Activated CD8-positive, alpha-beta T cell treated with anti-CD3 and anti-CD28 coated beads for 36 hours (primary cell): ENCODE data around the gene TMPRSS9. TPM values are rescaled to one million over a fixed set of nuclear protein-coding genes. Genes with fewer than 3 reads are reported as not detected.
"Not testable (repeated sequence)": the region's sequence is repeated elsewhere in the genome, so short reads cannot be mapped to it uniquely, and the experiment has no call there.

Experiments
- ATAC-seq: fragments of 200-7000 bp; cut with Tn5 transposase; one replicate; pipeline ENCODE4 v1.10.0; 2021; ENCODE audit warnings: mild to moderate bottlenecking, moderate library complexity
- CTCF ChIA-PET: fragments of 350-600 bp; sonication (Branson Sonifier 250); formaldehyde crosslinking; loops from one replicate; lab custom pipeline; 2021; ENCODE audit warnings: antibody characterized with exemption; lab: Charles Lee
- POLR2A ChIA-PET: fragments of 350-600 bp; sonication (Branson Sonifier 250); formaldehyde crosslinking; loops from one replicate; lab custom pipeline; 2021; ENCODE audit warnings: antibody characterized with exemption; lab: Charles Lee
- DNase-seq: peaks from one replicate; pipeline ENCODE4 v3.0.0-alpha.2; 2020
- H3K27ac Mint-ChIP-seq: one replicate; pipeline ENCODE4 v1.8.0; 2021; ENCODE audit warnings: mild to moderate bottlenecking, mixed read lengths
- H3K27me3 Mint-ChIP-seq: one replicate; pipeline ENCODE4 v1.8.0; 2021; ENCODE audit warnings: mixed read lengths
- H3K36me3 Mint-ChIP-seq: one replicate; pipeline ENCODE4 v1.8.0; 2021; ENCODE audit warnings: low read depth, mixed read lengths
- H3K4me1 Mint-ChIP-seq: one replicate; pipeline ENCODE4 v1.8.0; 2021; ENCODE audit warnings: low read depth, mixed read lengths
- H3K4me3 Mint-ChIP-seq: one replicate; pipeline ENCODE4 v1.8.0; 2021; ENCODE audit warnings: mild to moderate bottlenecking, moderate library complexity, mixed read lengths
- H3K9me3 Mint-ChIP-seq: one replicate; pipeline ENCODE4 v1.8.0; 2021; ENCODE audit warnings: mixed read lengths
- intact Hi-C: fragments of 100-400 bp; cut with micrococcal nuclease; formaldehyde crosslinking; loops from one replicate; pipeline ENCODE4 v1.10.0; 2022
- total RNA-seq, 2 experiments: library from RNA; stranded (reverse); gene quantifications; one replicate each; pipeline ENCODE4 v1.2.3, GENCODE V29; 2021
- TF ChIP-seq, protein P1 (sequence below): fragments of 200-600 bp; IDR thresholded peaks from one replicate; pipeline ENCODE4 v1.8.0; 2022; ENCODE audit warnings: antibody characterized with exemption, mild to moderate bottlenecking

The TMPRSS9 gene
- total RNA-seq, 2 experiments from 2014 or later = not detected

DNA sequence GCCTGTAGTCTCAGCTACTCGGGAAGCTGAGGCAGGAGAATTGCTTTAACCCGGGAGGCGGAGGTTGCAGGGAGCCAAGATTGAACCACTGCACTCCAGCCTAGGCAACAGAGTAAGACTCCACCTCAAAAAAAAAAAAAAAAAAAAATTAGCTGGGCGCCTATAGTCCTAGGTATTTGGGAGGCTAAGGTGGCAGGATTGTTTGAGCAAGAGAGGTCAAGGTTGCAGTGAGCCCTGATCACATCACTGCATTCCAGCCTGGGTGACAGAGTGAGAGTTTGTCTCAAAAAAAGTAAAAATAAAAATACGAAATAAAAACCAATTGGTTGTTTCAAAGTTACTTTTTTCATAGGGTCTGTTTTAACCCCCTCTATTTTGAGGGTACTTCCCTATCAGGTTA is 98.0 kb downstream of the TMPRSS9 start:
- peaks cover 27% of the 10 kb centered on the region for H3K4me1 Mint-ChIP-seq
- no peaks in the 10 kb centered on the region for H3K27me3 Mint-ChIP-seq
- no peak for ATAC-seq
- H3K36me3 Mint-ChIP-seq = peaks cover 8% of the 10 kb centered on the region
- ChIA-PET CTCF (interaction anchor here (1.6 to 2.2 kb wide), 2 partner anchors 19 to 156 kb away, joined by 5 to 8 read pairs; no protein-coding TSS in a partner anchor), POLR2A (interaction anchor here (1.6 kb wide), 1 partner anchor 11 kb away, joined by 5 read pairs; no protein-coding TSS in a partner anchor)
- no peak overlapping the region for H3K27ac Mint-ChIP-seq
- no peak overlapping the region for H3K4me3 Mint-ChIP-seq
- H3K9me3 Mint-ChIP-seq = no peaks in the 10 kb centered on the region
- TF ChIP-seq, protein P1, sequence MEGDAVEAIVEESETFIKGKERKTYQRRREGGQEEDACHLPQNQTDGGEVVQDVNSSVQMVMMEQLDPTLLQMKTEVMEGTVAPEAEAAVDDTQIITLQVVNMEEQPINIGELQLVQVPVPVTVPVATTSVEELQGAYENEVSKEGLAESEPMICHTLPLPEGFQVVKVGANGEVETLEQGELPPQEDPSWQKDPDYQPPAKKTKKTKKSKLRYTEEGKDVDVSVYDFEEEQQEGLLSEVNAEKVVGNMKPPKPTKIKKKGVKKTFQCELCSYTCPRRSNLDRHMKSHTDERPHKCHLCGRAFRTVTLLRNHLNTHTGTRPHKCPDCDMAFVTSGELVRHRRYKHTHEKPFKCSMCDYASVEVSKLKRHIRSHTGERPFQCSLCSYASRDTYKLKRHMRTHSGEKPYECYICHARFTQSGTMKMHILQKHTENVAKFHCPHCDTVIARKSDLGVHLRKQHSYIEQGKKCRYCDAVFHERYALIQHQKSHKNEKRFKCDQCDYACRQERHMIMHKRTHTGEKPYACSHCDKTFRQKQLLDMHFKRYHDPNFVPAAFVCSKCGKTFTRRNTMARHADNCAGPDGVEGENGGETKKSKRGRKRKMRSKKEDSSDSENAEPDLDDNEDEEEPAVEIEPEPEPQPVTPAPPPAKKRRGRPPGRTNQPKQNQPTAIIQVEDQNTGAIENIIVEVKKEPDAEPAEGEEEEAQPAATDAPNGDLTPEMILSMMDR = no peak
- no peak for DNase-seq
- intact Hi-C loops = no loop called here

- H3K4me3 Mint-ChIP-seq, H3K36me3 Mint-ChIP-seq, DNase-seq, H3K27ac Mint-ChIP-seq, H3K27me3 Mint-ChIP-seq, ATAC-seq, POLR2A ChIA-PET, H3K9me3 Mint-ChIP-seq, intact Hi-C loops: not testable (repeated sequence)
- CTCF ChIA-PET = interaction anchor here (2.2 kb wide), 1 partner anchor 155 kb away, joined by 8 read pairs; no protein-coding TSS in a partner anchor
- peaks cover 26% of the 10 kb centered on the region for H3K4me1 Mint-ChIP-seq
Measured at GRCh38 chr19:2458776-2459175, 98.7 kb downstream of the TMPRSS9 start.

DNA sequence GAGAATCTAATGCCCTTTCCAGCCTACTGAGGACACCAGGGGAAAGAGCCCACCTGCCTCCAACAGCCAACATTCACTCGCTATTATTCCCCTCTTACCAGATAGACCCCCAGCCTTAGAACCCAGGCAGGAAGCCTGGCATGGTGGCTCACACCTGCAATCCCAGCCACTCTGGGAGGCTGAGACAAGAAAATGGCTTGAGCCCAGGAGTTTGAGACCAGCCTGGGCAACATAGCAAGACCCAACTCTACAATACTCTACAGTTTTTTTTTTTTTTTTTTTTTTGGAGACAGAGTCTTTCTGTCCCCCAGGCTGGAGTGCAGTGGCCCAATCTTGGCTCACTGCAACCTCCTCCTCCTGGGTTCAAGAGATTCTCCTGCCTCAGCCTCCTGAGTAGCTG is 100.2 kb downstream of the TMPRSS9 start:
- intact Hi-C loops = no loop called here
- TF ChIP-seq, protein P1 = no peak
- peaks cover 5% of the 10 kb centered on the region for H3K36me3 Mint-ChIP-seq
- H3K27me3 Mint-ChIP-seq = no peaks in the 10 kb centered on the region
- H3K9me3 Mint-ChIP-seq = no peaks in the 10 kb centered on the region
- peaks cover 18% of the 10 kb centered on the region for H3K4me1 Mint-ChIP-seq
- no peak overlapping the region for H3K27ac Mint-ChIP-seq
- no peak for ATAC-seq
- ChIA-PET CTCF (interaction anchor here (1.3 kb wide), 2 partner anchors 14 to 154 kb away, joined by 3 to 5 read pairs; no protein-coding TSS in a partner anchor), POLR2A (interaction anchor here (0.6 kb wide), 1 partner anchor 122 kb away, joined by 4 read pairs; no protein-coding TSS in a partner anchor)
- no peak overlapping the region for H3K4me3 Mint-ChIP-seq
- DNase-seq = no peak

DNA sequence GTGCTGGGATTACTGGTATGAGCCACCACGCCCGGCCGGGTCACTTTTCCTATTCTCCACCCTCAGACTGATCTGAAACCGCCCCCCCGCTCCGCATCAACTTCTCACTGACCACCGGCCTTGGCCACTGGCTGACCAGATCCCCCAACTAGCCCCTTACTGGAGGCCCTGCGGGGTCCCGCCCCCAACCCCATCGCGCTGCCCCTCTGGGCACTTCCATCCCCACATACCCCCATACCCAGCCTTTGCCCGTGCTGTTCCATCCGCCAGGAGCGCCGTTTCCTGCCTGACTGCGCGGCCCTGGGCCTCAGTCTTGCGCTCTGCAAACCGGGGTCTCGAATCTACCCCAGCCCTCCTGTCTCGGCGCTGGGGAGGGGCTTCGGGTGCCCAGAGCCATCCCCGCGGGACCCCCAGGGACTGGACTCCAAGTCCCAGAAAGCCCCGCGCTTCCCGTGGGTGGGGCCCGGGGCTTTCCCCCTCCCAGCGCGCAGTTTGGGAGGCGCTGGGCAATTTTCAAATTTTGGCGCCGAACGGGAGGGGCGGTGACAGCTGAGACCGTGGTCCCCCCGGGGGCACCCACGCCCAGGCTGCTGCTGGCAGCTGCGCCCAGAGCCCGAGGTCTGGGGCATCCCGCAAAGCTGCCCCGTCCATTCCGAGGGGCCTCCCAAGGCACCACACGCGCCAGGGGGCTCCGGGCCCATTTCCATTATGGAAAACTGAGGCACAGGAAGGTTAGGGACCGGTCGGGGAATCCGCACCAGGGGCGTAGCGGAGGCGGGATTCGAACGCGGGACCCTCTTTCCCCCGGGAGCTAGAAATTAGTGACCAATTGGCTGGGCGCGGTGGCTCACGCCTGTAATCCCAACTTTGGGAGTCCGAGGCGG is 101.9 kb downstream of the TMPRSS9 start:
- peak; percentile 77 for ATAC-seq
- H3K27ac Mint-ChIP-seq = peak overlapping the region; percentile 80
- POLR2A ChIA-PET = interaction anchor here (0.9 to 4.4 kb wide), 5 partner anchors 14 to 137 kb away, joined by 3 to 26 read pairs (median 4); partner anchors contain the start of gene GADD45B

More for the DNA sequence above, 101.9 kb downstream of the TMPRSS9 start:
- intact Hi-C loops = no loop called here
- Mint-ChIP-seq H3K4me3 (peak overlapping the region; percentile 86), H3K4me1 (peaks cover 14% of the 10 kb centered on the region), H3K27me3 (no peaks in the 10 kb centered on the region), H3K36me3 (peaks cover 4% of the 10 kb centered on the region), H3K9me3 (no peaks in the 10 kb centered on the region)
- TF ChIP-seq, protein P1 = peak; percentile 18
- DNase-seq = peak; percentile 80
- CTCF ChIA-PET = interaction anchor here (0.9 to 2.2 kb wide), 8 partner anchors 12 to 159 kb away, joined by 3 to 7 read pairs (median 5); partner anchors contain the start of genes GADD45B and TIMM13
